ENCODE data around the gene FOXB2.

- TF ChIP-seq POLR2A (IDR thresholded peaks at IDR 0.05) (no peak), CTCF (IDR thresholded peaks at IDR 0.05) (no peak)
Measured at GRCh38 chr9:76988941-76989340, 30.5 kb upstream of the FOXB2 start.
